Thoracic aorta (tissue), 2 donors: Measurements from ENCODE around the gene ECHS1. TPM values are rescaled to one million over a fixed set of nuclear protein-coding genes. Genes with fewer than 3 reads are reported as not detected.
A peak's percentile ranks its signal among the peaks of the same experiment; 100 is the strongest.
"Not testable (repeated sequence)": the region's sequence is repeated elsewhere in the genome, so short reads cannot be mapped to it uniquely, and the experiment has no call there.

Experiments
- ATAC-seq: fragments of 150-250 bp; one replicate; pipeline ENCODE4 v1.8.0; 2017; ENCODE audit warnings: low read depth; ENCODE audit not compliant: insufficient number of reproducible peaks, low FRiP score
- DNase-seq: peaks from one replicate; pipeline ENCODE4 v3.0.0-alpha.2; 2020; ENCODE audit warnings: low spot score
- H3K27ac ChIP-seq, 2 donors: fragments of 200-600 bp; sonication (generic); 1 replicate in 1 of 2; 2 replicates in 1 of 2; pipeline ENCODE4 v1.5.1; 2016; ENCODE audit warnings: mild to moderate bottlenecking in 2 of 2, moderate library complexity in 2 of 2
- H3K27me3 ChIP-seq: fragments of 200-600 bp; sonication (generic); replicated peaks from 2 replicates; pipeline ENCODE4 v1.6.0; 2016; ENCODE audit warnings: mild to moderate bottlenecking; ENCODE audit not compliant: insufficient read depth
- H3K36me3 ChIP-seq: fragments of 200-600 bp; sonication (generic); one replicate; pipeline ENCODE4 v1.5.1; 2016
- H3K4me1 ChIP-seq, 2 donors: fragments of 200-600 bp; sonication (generic); 1 replicate in 1 of 2; 2 replicates in 1 of 2; pipeline versions ENCODE4 v1.5.1 to v1.6.0; 2016; ENCODE audit warnings: low read depth in 2 of 2, mild to moderate bottlenecking in 1 of 2; ENCODE audit not compliant: control insufficient read depth in 1 of 2
- H3K4me3 ChIP-seq: fragments of 200-600 bp; sonication (generic); 2 replicates; pipeline ENCODE4 v1.5.1; 2016; ENCODE audit warnings: mild to moderate bottlenecking
- H3K9me3 ChIP-seq: fragments of 200-600 bp; sonication (generic); 2 replicates; pipeline ENCODE4 v1.5.1; 2016
- CTCF ChIP-seq: fragments of 200-600 bp; sonication (generic); IDR thresholded peaks from one replicate; pipeline ENCODE4 v1.5.1; 2019; ENCODE audit warnings: antibody characterized with exemption
- total RNA-seq, 2 donors: library from RNA; depleted of rRNA; stranded (reverse); fragments of >200 nt; gene quantifications; one replicate each; pipeline versions ENCODE4 v1.1.0 to v1.2.3, GENCODE V29; 2016

Gene ECHS1
- total RNA-seq, 2 donors from 2014 or later: 27.5 to 64.6 TPM

DNA sequence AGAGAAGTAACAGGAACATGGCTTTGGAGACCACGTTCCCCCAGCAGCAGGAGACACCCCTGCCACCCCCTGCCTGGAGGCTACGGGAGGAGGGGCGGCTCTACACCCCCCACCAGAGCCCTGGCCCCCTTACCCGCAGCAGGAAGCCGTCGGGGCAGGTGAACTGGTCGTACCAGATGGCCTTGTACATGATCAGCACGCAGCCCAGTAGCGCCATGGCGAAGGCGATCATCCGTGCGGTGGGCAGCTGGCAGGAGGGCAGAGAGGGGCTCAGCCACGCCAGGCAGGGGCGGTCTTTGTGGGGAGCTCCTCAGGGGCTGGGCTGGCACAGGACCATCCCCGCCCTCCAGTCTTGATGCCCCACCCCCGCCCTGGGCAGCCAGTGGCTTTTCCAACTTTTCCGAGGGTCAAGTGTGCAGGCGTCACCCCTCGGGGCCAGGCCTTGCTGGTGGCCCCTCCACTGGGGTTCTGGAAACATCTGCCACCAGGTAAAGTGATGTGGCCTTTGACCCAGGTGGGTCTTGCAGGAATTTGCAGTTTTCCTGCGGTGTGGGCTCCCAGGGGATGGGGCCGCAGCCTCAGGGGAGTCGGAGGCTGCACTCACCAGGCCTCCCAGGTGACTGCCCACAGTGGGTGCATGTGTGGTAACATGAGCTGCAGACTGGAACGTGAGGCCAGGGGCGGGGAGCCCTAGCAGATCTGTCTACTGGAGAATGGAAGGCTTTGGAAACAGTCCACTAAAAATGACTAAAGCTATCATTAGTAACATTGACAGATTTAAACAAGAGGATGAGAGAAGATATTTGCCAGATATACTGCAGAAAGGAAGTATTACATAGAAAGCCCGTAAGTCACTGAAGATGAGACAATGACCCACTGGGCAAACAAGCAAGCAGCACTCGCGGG lies 46.2 kb downstream of the ECHS1 start:
- TF ChIP-seq CTCF: no peak
- DNase-seq: no peak
- H3K27me3 ChIP-seq: peaks cover 25% of the 10 kb centered on the region

GRCh38 chr10:133326223-133326551 lies 47.0 kb downstream of the ECHS1 start:
- H3K27me3 ChIP-seq: peaks cover 25% of the 10 kb centered on the region
- no peaks in the 10 kb centered on the region for H3K36me3 ChIP-seq
- no peaks in the 10 kb centered on the region for H3K9me3 ChIP-seq
- no peak for DNase-seq
- H3K4me3 ChIP-seq: peak overlapping the region; percentile 67
- no peak for ATAC-seq
- TF ChIP-seq CTCF: no peak
- H3K4me1 ChIP-seq: peaks cover 9 to 24% of the 10 kb centered on the region in 2 donors
- H3K27ac ChIP-seq: no peak overlapping the region

More for the DNA sequence above, 46.2 kb downstream of the ECHS1 start:
- ATAC-seq: no peak
- Histone ChIP-seq H3K4me3 (no peak overlapping the region), H3K4me1 (peaks cover 9 to 24% of the 10 kb centered on the region in 2 donors), H3K9me3 (no peaks in the 10 kb centered on the region), H3K27ac (no peak overlapping the region), H3K36me3 (no peaks in the 10 kb centered on the region)

GRCh38 chr10:133325440-133326222 lies 47.5 kb downstream of the ECHS1 start:
- Histone ChIP-seq H3K4me1 (peaks cover 9 to 24% of the 10 kb centered on the region in 2 donors), H3K4me3 (peak overlapping the region; percentile 67), H3K36me3 (no peaks in the 10 kb centered on the region), H3K27me3 (peaks cover 25% of the 10 kb centered on the region), H3K27ac (no peak overlapping the region), H3K9me3 (no peaks in the 10 kb centered on the region)
- DNase-seq: no peak
- no peak for ATAC-seq
- no peak for TF ChIP-seq CTCF

DNA sequence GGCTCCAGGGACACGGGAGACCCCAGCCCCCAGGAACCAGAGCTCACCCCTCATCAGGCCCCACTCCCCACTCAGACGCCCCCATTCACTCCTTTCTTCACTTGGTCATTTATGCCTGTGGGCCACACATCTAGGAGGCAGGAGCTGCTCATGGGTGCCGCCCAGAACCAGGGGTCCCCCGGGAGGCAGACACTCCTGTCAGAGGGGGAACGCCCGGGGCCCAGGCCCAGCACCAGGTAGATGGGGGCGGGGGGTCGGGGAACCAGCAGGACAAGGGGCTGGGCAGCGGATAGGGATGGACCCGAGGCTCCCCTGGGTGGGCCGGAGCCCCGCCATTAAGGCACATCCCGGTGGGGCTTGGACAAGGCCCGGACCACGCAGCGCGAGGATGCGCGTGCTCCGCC lies 48.3 kb downstream of the ECHS1 start:
- Histone ChIP-seq H3K4me3 (peak overlapping the region; percentile 67), H3K36me3 (no peaks in the 10 kb centered on the region), H3K27me3 (peaks cover 25% of the 10 kb centered on the region), H3K4me1 (peaks cover 9 to 23% of the 10 kb centered on the region in 2 donors), H3K9me3 (no peaks in the 10 kb centered on the region), H3K27ac (no peak overlapping the region)
- DNase-seq (no peak), ATAC-seq (no peak)
- no peak for TF ChIP-seq CTCF

GRCh38 chr10:133324198-133324792 lies 48.9 kb downstream of the ECHS1 start:
- ATAC-seq: no peak
- no peak for DNase-seq
- peaks cover 9 to 17% of the 10 kb centered on the region in 2 donors for H3K4me1 ChIP-seq
- TF ChIP-seq CTCF: no peak
- peaks cover 25% of the 10 kb centered on the region for H3K27me3 ChIP-seq
- H3K36me3 ChIP-seq: no peaks in the 10 kb centered on the region
- H3K4me3 ChIP-seq: no peak overlapping the region
- no peaks in the 10 kb centered on the region for H3K9me3 ChIP-seq
- no peak overlapping the region for H3K27ac ChIP-seq

DNA sequence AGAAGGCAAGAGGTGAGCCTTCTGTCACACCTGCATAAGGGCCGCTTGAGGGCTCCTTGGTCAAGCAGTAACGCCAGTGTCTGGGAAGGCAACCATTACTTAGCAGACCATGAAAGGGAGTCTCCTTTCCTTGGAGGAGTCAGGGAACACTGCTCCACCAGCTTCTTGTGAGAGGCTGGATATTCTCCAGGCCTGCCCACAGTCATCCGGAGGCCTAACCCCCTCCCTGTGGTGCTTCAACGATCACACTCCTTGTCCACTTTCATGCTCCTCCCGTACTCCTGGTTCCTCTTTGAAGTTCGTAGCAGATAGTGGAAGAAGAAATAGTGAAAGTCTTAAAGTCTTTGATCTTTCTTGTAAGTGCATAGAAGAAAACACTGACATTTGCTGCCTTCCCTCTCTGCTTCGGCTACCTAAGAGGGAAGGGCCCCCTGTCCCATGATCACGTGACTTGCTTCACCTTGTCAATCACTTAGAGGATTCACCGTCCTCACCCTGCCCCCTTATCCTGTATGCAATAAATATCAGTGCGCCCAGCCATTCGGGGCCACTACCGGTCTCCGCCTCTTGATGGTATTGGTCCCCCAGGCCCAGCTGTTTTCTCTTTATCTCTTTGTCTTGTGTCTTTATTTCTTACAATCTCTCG lies 51.0 kb downstream of the ECHS1 start:
- not testable (repeated sequence) for H3K9me3 ChIP-seq, H3K36me3 ChIP-seq, H3K4me3 ChIP-seq, DNase-seq, ATAC-seq, H3K27ac ChIP-seq
- H3K27me3 ChIP-seq: peaks cover 17% of the 10 kb centered on the region
- peaks cover 13 to 22% of the 10 kb centered on the region in 2 donors for H3K4me1 ChIP-seq
